ENCODE results near the gene CAP2.

DNA sequence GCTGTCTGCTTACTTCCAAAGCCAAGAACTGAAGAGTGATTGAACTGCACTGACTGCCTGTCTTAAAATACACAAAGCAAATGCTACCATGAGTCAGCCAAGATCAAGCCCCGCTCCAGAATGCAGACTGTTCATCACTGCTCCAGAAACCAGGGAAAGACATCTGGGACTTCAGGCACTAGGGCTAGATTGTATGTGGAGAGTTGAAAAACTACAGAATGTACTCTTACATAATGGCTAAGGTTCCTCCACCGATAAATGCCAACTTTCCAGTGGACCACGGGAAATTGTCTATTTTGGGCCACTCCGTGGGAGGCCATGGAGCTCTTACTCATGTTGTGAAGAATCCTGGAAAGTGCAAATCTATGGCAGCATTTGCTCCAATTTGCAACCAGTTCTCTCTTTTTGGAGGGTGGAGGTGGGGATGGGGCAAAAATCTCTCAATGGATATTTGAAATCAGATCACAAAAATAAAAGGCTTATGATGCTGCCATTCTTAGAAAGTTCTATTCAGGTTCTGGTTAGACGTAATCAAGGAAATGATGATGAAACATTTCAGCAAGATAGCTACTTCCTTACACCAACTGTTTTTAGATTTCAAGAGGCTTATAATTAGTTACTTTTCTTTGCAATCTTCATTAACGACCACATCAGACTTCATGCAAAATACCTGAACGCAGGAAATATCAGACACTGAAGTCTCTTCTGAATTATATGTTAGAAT lies 11.8 kb upstream of the CAP2 start:
- TF ChIP-seq, protein P1, sequence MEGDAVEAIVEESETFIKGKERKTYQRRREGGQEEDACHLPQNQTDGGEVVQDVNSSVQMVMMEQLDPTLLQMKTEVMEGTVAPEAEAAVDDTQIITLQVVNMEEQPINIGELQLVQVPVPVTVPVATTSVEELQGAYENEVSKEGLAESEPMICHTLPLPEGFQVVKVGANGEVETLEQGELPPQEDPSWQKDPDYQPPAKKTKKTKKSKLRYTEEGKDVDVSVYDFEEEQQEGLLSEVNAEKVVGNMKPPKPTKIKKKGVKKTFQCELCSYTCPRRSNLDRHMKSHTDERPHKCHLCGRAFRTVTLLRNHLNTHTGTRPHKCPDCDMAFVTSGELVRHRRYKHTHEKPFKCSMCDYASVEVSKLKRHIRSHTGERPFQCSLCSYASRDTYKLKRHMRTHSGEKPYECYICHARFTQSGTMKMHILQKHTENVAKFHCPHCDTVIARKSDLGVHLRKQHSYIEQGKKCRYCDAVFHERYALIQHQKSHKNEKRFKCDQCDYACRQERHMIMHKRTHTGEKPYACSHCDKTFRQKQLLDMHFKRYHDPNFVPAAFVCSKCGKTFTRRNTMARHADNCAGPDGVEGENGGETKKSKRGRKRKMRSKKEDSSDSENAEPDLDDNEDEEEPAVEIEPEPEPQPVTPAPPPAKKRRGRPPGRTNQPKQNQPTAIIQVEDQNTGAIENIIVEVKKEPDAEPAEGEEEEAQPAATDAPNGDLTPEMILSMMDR (IDR thresholded peaks at IDR 0.05), result no peak
- no peak for TF ChIP-seq POLR2A (IDR thresholded peaks at IDR 0.05)

Data from thyroid gland (tissue), 4 donors.